ENCODE data around the gene KRTAP4-7.
"Not testable (repeated sequence)": the region's sequence is repeated elsewhere in the genome, so short reads cannot be mapped to it uniquely, and the experiment has no call there.

DNA sequence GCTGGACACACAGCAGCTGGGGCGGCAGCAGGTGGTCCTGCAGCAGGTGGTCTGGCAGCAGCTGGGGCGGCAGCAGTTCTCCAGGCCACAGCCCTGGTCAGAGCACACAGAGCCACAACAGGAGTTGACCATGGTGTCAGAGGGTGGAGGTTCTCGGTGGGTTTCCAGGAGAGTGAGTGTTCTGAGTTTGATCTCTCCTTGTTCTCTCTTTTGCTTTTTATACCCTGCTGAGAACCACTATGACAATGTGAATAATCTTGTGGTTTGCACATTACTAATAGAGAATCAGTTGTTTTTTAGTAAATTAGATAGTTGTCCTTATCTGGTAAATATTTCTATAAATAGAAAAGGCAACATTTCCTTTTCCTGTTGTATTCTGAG, 40.0 kb downstream of the KRTAP4-7 start, which contains the start of gene KRTAP4-12:
- TF ChIP-seq, protein P1, sequence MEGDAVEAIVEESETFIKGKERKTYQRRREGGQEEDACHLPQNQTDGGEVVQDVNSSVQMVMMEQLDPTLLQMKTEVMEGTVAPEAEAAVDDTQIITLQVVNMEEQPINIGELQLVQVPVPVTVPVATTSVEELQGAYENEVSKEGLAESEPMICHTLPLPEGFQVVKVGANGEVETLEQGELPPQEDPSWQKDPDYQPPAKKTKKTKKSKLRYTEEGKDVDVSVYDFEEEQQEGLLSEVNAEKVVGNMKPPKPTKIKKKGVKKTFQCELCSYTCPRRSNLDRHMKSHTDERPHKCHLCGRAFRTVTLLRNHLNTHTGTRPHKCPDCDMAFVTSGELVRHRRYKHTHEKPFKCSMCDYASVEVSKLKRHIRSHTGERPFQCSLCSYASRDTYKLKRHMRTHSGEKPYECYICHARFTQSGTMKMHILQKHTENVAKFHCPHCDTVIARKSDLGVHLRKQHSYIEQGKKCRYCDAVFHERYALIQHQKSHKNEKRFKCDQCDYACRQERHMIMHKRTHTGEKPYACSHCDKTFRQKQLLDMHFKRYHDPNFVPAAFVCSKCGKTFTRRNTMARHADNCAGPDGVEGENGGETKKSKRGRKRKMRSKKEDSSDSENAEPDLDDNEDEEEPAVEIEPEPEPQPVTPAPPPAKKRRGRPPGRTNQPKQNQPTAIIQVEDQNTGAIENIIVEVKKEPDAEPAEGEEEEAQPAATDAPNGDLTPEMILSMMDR (IDR thresholded peaks at IDR 0.05), result not testable (repeated sequence)
- TF ChIP-seq POLR2AphosphoS5, POLR2A, EP300 (IDR thresholded peaks at IDR 0.05): not testable (repeated sequence)

Data from stomach (tissue), 4 donors.